HG02763 (cell line): Measurements from ENCODE around the gene RNF180.
"Not testable (repeated sequence)": the region's sequence is repeated elsewhere in the genome, so short reads cannot be mapped to it uniquely, and the experiment has no call there.

Experiments used
- ATAC-seq: cut with Tn5 transposase; IDR thresholded peaks from one replicate; pipeline ENCODE4 v1.9.1; 2021; ENCODE audit warnings: mild to moderate bottlenecking, moderate library complexity; ENCODE audit not compliant: unreplicated experiment

Gene RNF180

GRCh38 chr5:64269164-64269563 lies 103.5 kb downstream of the RNF180 start:
- ATAC-seq, result no peak

- no peak for ATAC-seq
These were observed 107.6 kb downstream of the RNF180 start for GRCh38 chr5:64273276-64273675.

- no peak for ATAC-seq
These were observed 119.8 kb downstream of the RNF180 start for GRCh38 chr5:64285188-64286130.

GRCh38 chr5:64286381-64286780 lies 120.7 kb downstream of the RNF180 start:
- ATAC-seq, result no peak

- ATAC-seq, result not testable (repeated sequence)
These were observed 122.9 kb downstream of the RNF180 start for GRCh38 chr5:64288496-64288895.

- ATAC-seq, result no peak
These were observed 127.1 kb downstream of the RNF180 start for GRCh38 chr5:64292611-64293215.

- no peak for ATAC-seq
These were observed 129.5 kb downstream of the RNF180 start for GRCh38 chr5:64295101-64295500.

- no peak for ATAC-seq
These were observed 132.9 kb downstream of the RNF180 start for GRCh38 chr5:64298586-64298985.

GRCh38 chr5:64299805-64300204 lies 134.2 kb downstream of the RNF180 start:
- no peak for ATAC-seq

GRCh38 chr5:64301566-64301965 lies 135.9 kb downstream of the RNF180 start:
- ATAC-seq, result no peak

- no peak for ATAC-seq
These were observed 142.5 kb downstream of the RNF180 start for GRCh38 chr5:64308135-64308534.

GRCh38 chr5:64312491-64312890 lies 146.8 kb downstream of the RNF180 start:
- ATAC-seq, result no peak

GRCh38 chr5:64315778-64316177 lies 150.1 kb downstream of the RNF180 start:
- ATAC-seq, result no peak

GRCh38 chr5:64318175-64318574 lies 152.5 kb downstream of the RNF180 start:
- no peak for ATAC-seq

GRCh38 chr5:64323591-64323990 lies 157.9 kb downstream of the RNF180 start:
- ATAC-seq, result no peak

GRCh38 chr5:64330728-64331231 lies 165.1 kb downstream of the RNF180 start:
- ATAC-seq, result no peak

GRCh38 chr5:64331597-64332277 lies 166.1 kb downstream of the RNF180 start:
- ATAC-seq, result no peak

- ATAC-seq, result no peak
These were observed 168.2 kb downstream of the RNF180 start for GRCh38 chr5:64333886-64334285.

- ATAC-seq, result no peak
These were observed 174.1 kb downstream of the RNF180 start for GRCh38 chr5:64339769-64340168.

- no peak for ATAC-seq
These were observed 174.7 kb downstream of the RNF180 start for GRCh38 chr5:64340293-64340692.

GRCh38 chr5:64341340-64341739 lies 175.7 kb downstream of the RNF180 start:
- no peak for ATAC-seq
